Measurements from ENCODE around the gene TM4SF20. TPM values are rescaled to one million over a fixed set of nuclear protein-coding genes. Genes with fewer than 3 reads are reported as not detected.

Gene TM4SF20
- total and polyA plus RNA-seq, 10 of the 15 experiments (the other 5 are each of a cell fraction or from before 2014, with no cell fraction given) = 0.04 to 0.07 TPM; not detected in 8

DNA sequence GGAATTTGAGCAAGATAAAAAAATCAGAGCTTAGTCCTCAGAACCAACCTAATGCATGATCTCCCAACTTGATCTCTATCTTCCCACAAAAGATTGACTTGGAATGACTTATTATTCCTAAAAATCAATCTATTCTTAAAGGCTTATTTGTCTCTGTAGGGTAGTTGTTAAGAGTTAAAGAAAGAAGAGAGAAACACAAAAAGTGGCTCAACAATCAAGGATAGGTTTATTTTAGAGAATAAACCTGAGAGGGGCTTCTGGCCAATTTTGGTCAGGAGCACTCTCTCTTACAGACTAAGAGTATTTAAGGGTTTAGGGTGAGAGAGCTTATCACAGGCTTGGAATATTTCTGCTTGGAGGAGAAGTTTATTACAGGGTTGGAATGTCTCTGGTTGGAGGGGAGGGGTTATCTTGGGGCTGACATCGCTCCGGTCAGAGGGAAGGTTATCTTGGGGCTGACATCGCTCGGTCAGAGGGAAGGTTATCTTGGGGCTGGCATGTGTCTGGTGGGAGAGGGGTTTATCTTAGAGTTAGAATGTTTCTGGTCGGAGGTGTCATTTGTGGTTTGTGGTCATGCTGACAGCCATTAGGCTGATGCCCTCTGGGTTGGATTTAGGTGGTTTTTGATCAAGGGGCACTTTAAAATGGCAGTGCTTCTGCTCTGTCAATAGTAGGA is 56.4 kb downstream of the TM4SF20 start:
- intact Hi-C loops (cut with micrococcal nuclease; ENCODE audit: unreplicated experiment) = loop anchor here (10.0 kb wide), 1 partner anchor 522 kb away; no protein-coding TSS in a partner anchor
- DNase-seq (ENCODE audit: low read depth, low spot score) (no peak), FAIRE-seq (no peak), ATAC-seq (no peak)
- RAD21 ChIA-PET (ENCODE audit: unreplicated experiment) = no interaction called here
- no peak overlapping the region for H3K9ac ChIP-seq (ENCODE audit: control insufficient read depth, insufficient read depth, low read length)
- POLR2A ChIA-PET = interaction anchor here (0.6 kb wide), 1 partner anchor 171 kb away, joined by 3 read pairs; no protein-coding TSS in a partner anchor
- no peak overlapping the region for H3K4me3 ChIP-seq
- SMC1A ChIA-PET (ENCODE audit: uncharacterized antibody, unreplicated experiment) = interaction anchor here (1.1 kb wide), 1 partner anchor 443 kb away, joined by 3 read pairs; no protein-coding TSS in a partner anchor
- H3K9me3 ChIP-seq (replicated peaks; ENCODE audit: control insufficient read depth, insufficient read depth, low read length) = no peaks in the 10 kb centered on the region; the same call in 2 of the 3 replicates
- WGBS (ENCODE audit: insufficient coverage, insufficient replicate concordance, low lambda C conversion rate, missing lambda C conversion rate) = 86% methylated on average over 5 of the region's 5 CpGs
- in situ Hi-C loops (cut with MboI) = no loop called here
- H3K4me2 ChIP-seq (ENCODE audit: control insufficient read depth, insufficient read depth) = no peak overlapping the region
- no peak overlapping the region for H3K27ac ChIP-seq (ENCODE audit: control insufficient read depth, insufficient read depth)
- no peaks in the 10 kb centered on the region for H3K4me1 ChIP-seq (ENCODE audit: control insufficient read depth, insufficient read depth, low read length)
- no TSS peak for BruUV-seq (replicated peaks)
- H3K27me3 ChIP-seq (replicated peaks in 1 of 2; ENCODE audit: control insufficient read depth in 2 of 2, insufficient read depth in 2 of 2, low read length in 1 of 2) = no peaks in the 10 kb centered on the region
- CTCF ChIA-PET = interaction anchor here (0.6 kb wide), 1 partner anchor 706 kb away, joined by 3 read pairs; no protein-coding TSS in a partner anchor
- no peaks in the 10 kb centered on the region for H4K20me1 ChIP-seq (ENCODE audit: control insufficient read depth, insufficient read depth)
- H3K36me3 ChIP-seq (ENCODE audit: control insufficient read depth in 2 of 2, insufficient read depth in 2 of 2, low read length in 1 of 2) = no peaks in the 10 kb centered on the region
- H2AFZ ChIP-seq (ENCODE audit: control insufficient read depth, low read depth, low read length) = no peak overlapping the region
- H3K79me2 ChIP-seq (ENCODE audit: control insufficient read depth, insufficient read depth, low read length) = peaks cover 26% of the 10 kb centered on the region
- TF ChIP-seq GATAD2B (conservative IDR thresholded peaks at IDR 0.05; ENCODE audit: low read depth) (no peak), SMAD5 (IDR thresholded peaks at IDR 0.05; ENCODE audit: low read depth) (no peak), ZNF687 (IDR thresholded peaks at IDR 0.05) (no peak), E4F1 (IDR thresholded peaks at IDR 0.05; ENCODE audit: borderline replicate concordance, partially characterized antibody) (no peak), MYB (IDR thresholded peaks at IDR 0.05; ENCODE audit: borderline replicate concordance, low read depth, low read length) (no peak), JUND (IDR thresholded peaks at IDR 0.05; ENCODE audit: low read depth, low read length) (no peak), LARP7 (IDR thresholded peaks at IDR 0.05) (no peak), ZBED1 (IDR thresholded peaks at IDR 0.05; ENCODE audit: borderline replicate concordance) (no peak)
- TF ChIP-seq, protein P1, sequence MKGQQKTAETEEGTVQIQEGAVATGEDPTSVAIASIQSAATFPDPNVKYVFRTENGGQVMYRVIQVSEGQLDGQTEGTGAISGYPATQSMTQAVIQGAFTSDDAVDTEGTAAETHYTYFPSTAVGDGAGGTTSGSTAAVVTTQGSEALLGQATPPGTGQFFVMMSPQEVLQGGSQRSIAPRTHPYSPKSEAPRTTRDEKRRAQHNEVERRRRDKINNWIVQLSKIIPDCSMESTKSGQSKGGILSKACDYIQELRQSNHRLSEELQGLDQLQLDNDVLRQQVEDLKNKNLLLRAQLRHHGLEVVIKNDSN (IDR thresholded peaks at IDR 0.05; ENCODE audit: borderline replicate concordance, extremely low read length, insufficient read depth, low read depth, low read length) = no peak
- TF ChIP-seq, protein P2, sequence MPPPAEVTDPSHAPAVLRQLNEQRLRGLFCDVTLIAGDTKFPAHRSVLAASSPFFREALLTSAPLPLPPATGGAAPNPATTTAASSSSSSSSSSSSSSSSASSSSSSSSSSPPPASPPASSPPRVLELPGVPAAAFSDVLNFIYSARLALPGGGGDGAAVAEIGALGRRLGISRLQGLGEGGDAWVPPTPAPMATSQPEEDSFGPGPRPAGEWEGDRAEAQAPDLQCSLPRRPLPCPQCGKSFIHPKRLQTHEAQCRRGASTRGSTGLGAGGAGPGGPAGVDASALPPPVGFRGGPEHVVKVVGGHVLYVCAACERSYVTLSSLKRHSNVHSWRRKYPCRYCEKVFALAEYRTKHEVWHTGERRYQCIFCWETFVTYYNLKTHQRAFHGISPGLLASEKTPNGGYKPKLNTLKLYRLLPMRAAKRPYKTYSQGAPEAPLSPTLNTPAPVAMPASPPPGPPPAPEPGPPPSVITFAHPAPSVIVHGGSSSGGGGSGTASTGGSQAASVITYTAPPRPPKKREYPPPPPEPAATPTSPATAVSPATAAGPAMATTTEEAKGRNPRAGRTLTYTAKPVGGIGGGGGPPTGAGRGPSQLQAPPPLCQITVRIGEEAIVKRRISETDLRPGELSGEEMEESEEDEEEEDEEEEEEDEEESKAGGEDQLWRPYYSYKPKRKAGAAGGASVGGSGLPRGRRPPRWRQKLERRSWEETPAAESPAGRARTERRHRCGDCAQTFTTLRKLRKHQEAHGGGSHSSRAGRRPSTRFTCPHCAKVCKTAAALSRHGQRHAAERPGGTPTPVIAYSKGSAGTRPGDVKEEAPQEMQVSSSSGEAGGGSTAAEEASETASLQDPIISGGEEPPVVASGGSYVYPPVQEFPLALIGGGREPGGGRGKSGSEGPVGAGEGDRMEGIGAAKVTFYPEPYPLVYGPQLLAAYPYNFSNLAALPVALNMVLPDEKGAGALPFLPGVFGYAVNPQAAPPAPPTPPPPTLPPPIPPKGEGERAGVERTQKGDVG (CRISPR knock-in tag; IDR thresholded peaks at IDR 0.05) = no peak

All from GM12878 (cell line).